HCT116 (cell line): ENCODE results near the gene RAB8A. TPM values are rescaled to one million over a fixed set of nuclear protein-coding genes. Genes with fewer than 3 reads are reported as not detected.

Experiments
- ATAC-seq: fragments of 200-7000 bp; cut with Tn5 transposase; 2 replicates; pipeline ENCODE4 v1.9.1; 2020; ENCODE audit warnings: mild to moderate bottlenecking, moderate library complexity
- BruUV-seq: library from RNA; stranded (reverse); fragments of 400-500 nt; replicated peaks from 2 replicates; lab custom pipeline; 2021; lab: Mats Ljungman, UMichigan
- CTCF ChIA-PET: fragments of 300-600 bp; sonication (Branson Sonifier 250); formaldehyde crosslinking; loops from one replicate; lab custom pipeline; 2021; ENCODE audit warnings: antibody characterized with exemption; lab: Charles Lee
- POLR2A ChIA-PET: fragments of 300-600, 350-600 bp; sonication (Branson Sonifier 250); formaldehyde crosslinking; loops from one replicate; lab custom pipeline; 2021; ENCODE audit warnings: antibody characterized with exemption; lab: Charles Lee
- RAD21 ChIA-PET, 2 experiments: fragments of 300-600 bp; sonication (Branson Sonifier 250); formaldehyde crosslinking; loops; one replicate each; lab custom pipeline; 2023; ENCODE audit warnings: low total read pairs in 2 of 2; ENCODE audit not compliant: uncharacterized antibody in 2 of 2, unreplicated experiment in 2 of 2, low non-redundant PET in 1 of 2; lab: Charles Lee
- DNase-seq: peaks from one replicate; pipeline ENCODE4 v3.0.0-alpha.2; 2010; ENCODE audit warnings: low read depth, low spot score
- H2AFZ ChIP-seq: fragments of 200-600 bp; shearing (Covaris generic), sonication (generic); 2 replicates; pipeline ENCODE4 v1.6.1; 2017; ENCODE audit warnings: low read depth, mixed run types, mixed read lengths, antibody characterized with exemption, low read length; ENCODE audit not compliant: poor library complexity, severe bottlenecking
- H3K27ac ChIP-seq: 2 replicates; pipeline ENCODE4 v1.5.1; 2012; ENCODE audit warnings: low read depth, low read length
- H3K27me3 ChIP-seq: fragments of 200-600 bp; sonication (generic); 2 replicates; pipeline ENCODE4 v1.6.1; 2016; ENCODE audit warnings: mixed run types, low read length, mixed read lengths; ENCODE audit not compliant: insufficient read depth
- H3K36me3 ChIP-seq, 2 experiments: fragments of 200-500 bp in 1 of 2; fragments of 200-600 bp in 1 of 2; sonication (Bioruptor generic) in 1 of 2; sonication (generic) in 1 of 2; 2 replicates each; pipeline versions ENCODE4 v1.5.1 to v1.6.1; 2014 to 2016; ENCODE audit warnings: low read length in 2 of 2, inconsistent platforms in 1 of 2, mixed read lengths in 1 of 2, mixed run types in 1 of 2; ENCODE audit not compliant: insufficient read depth in 2 of 2, control insufficient read depth in 1 of 2
- H3K4me1 ChIP-seq, 2 experiments: fragments of 200-600 bp in 1 of 2; sonication (generic) in 1 of 2; 2 replicates each; pipeline versions ENCODE4 v1.5.1 to v1.6.1; 2012 to 2017; ENCODE audit warnings: low read length in 2 of 2, inconsistent platforms in 1 of 2, mild to moderate bottlenecking in 1 of 2, mixed read lengths in 1 of 2, mixed run types in 1 of 2, moderate library complexity in 1 of 2; ENCODE audit not compliant: insufficient read depth in 2 of 2, control insufficient read depth in 1 of 2
- H3K4me2 ChIP-seq: fragments of 200-600 bp; sonication (generic); 2 replicates; pipeline ENCODE4 v1.6.1; 2017; ENCODE audit warnings: mixed run types, low read length, mixed read lengths
- H3K4me3 ChIP-seq, 2 experiments: fragments of 200-600 bp in 1 of 2; sonication (generic) in 1 of 2; replicated peaks in 1 of 2; 2 replicates each; pipeline ENCODE4 v1.5.1; 2011 to 2016; ENCODE audit warnings: low read length in 2 of 2, control low read depth in 1 of 2, low read depth in 1 of 2, mild to moderate bottlenecking in 1 of 2, mixed read lengths in 1 of 2, mixed run types in 1 of 2
- H3K79me2 ChIP-seq: fragments of 200-600 bp; sonication (generic); 2 replicates; pipeline ENCODE4 v1.6.1; 2017; ENCODE audit warnings: mild to moderate bottlenecking, mixed run types, low read length, moderate library complexity, mixed read lengths; ENCODE audit not compliant: insufficient read depth
- H3K9ac ChIP-seq: fragments of 200-600 bp; sonication (generic); 2 replicates; pipeline ENCODE4 v1.6.1; 2016; ENCODE audit warnings: low read length, mixed read lengths
- H3K9me2 ChIP-seq: fragments of 200-600 bp; sonication (generic), shearing (Covaris generic); 2 replicates; pipeline ENCODE4 v1.6.1; 2017; ENCODE audit warnings: mixed run types, mild to moderate bottlenecking, moderate library complexity; ENCODE audit not compliant: insufficient read depth
- H3K9me3 ChIP-seq, 2 experiments: fragments of 200-500 bp in 1 of 2; fragments of 200-600 bp in 1 of 2; sonication (Bioruptor generic) in 1 of 2; sonication (generic) in 1 of 2; 2 replicates each; pipeline ENCODE4 v1.6.1; 2014 to 2017; ENCODE audit warnings: low read length in 2 of 2, mixed read lengths in 2 of 2, inconsistent platforms in 1 of 2, low read depth in 1 of 2, mild to moderate bottlenecking in 1 of 2, mixed run types in 1 of 2, moderate library complexity in 1 of 2; ENCODE audit not compliant: control insufficient read depth in 1 of 2, insufficient read depth in 1 of 2
- H4K20me1 ChIP-seq: fragments of 200-600 bp; sonication (generic), shearing (Covaris generic); 2 replicates; pipeline ENCODE4 v1.6.1; 2017; ENCODE audit warnings: mixed run types, mild to moderate bottlenecking, moderate library complexity; ENCODE audit not compliant: insufficient read depth
- ATF3 ChIP-seq: IDR thresholded peaks from 2 replicates; pipeline ENCODE4 v1.6.1; 2012
- CTCF ChIP-seq, 3 experiments: fragments of 200-600 bp in 1 of 3; sonication (generic) in 1 of 3; IDR thresholded peaks in 2 of 3; conservative IDR thresholded peaks in 1 of 3; 2 replicates each; pipeline ENCODE4 v1.5.1; 2012 to 2017; ENCODE audit warnings: low read depth in 2 of 3, low read length in 2 of 3, antibody characterized with exemption in 1 of 3, borderline replicate concordance in 1 of 3, control low read depth in 1 of 3, mild to moderate bottlenecking in 1 of 3, mixed read lengths in 1 of 3, mixed run types in 1 of 3, moderate library complexity in 1 of 3; ENCODE audit not compliant: insufficient read depth in 1 of 3
- ELF1 ChIP-seq: IDR thresholded peaks from 2 replicates; pipeline ENCODE4 v1.6.1; 2012; ENCODE audit warnings: low read depth, borderline replicate concordance
- FOSL1 ChIP-seq: IDR thresholded peaks from 2 replicates; pipeline ENCODE4 v1.6.1; 2012; ENCODE audit warnings: low read depth
- POLR2AphosphoS5 ChIP-seq: IDR thresholded peaks from 2 replicates; pipeline ENCODE4 v1.6.1; 2011; ENCODE audit warnings: mild to moderate bottlenecking, low read depth, low read length, moderate library complexity
- SRF ChIP-seq: IDR thresholded peaks from 2 replicates; pipeline ENCODE4 v1.6.1; 2012; ENCODE audit warnings: low read depth
- TCF7L2 ChIP-seq: IDR thresholded peaks from 2 replicates; pipeline ENCODE4 v1.7.0; 2011; ENCODE audit warnings: borderline replicate concordance, inconsistent platforms; ENCODE audit not compliant: insufficient read depth, insufficient read length; ENCODE audit errors: extremely low read depth
- YY1 ChIP-seq: IDR thresholded peaks from 2 replicates; pipeline ENCODE4 v1.6.1; 2011; ENCODE audit warnings: low read length, low read depth, moderate library complexity, mild to moderate bottlenecking; ENCODE audit not compliant: insufficient replicate concordance; ENCODE audit errors: extremely low read depth
- ZBTB33 ChIP-seq: IDR thresholded peaks from 2 replicates; pipeline ENCODE4 v1.6.1; 2011; ENCODE audit warnings: mild to moderate bottlenecking, low read length, moderate library complexity; ENCODE audit not compliant: insufficient replicate concordance; ENCODE audit errors: extremely low read depth
- intact Hi-C: fragments of 100-400 bp; cut with micrococcal nuclease; formaldehyde crosslinking; loops from 2 replicates; pipeline ENCODE4 v1.10.0; 2022
- total RNA-seq: library from RNA; stranded (reverse); gene quantifications from one replicate; pipeline ENCODE4 v1.2.1, GENCODE V29; 2021; ENCODE audit not compliant: unreplicated experiment

RAB8A gene
- total RNA-seq, 1 experiment from 2014 or later: 116 TPM

- DNase-seq: no peak
- intact Hi-C loops: no loop called here
- POLR2A ChIA-PET: no interaction called here
Observed at GRCh38 chr19:16168465-16169081, 56.9 kb downstream of the RAB8A start.

More at GRCh38 chr19:16168465-16169081, 56.9 kb downstream of the RAB8A start:
- Histone ChIP-seq H3K9me3 (no peaks in the 10 kb centered on the region; a peak in 1 of 4 replicates), H3K9ac (no peak overlapping the region), H3K9me2 (no peaks in the 10 kb centered on the region), H3K79me2 (no peaks in the 10 kb centered on the region), H3K4me1 (peaks cover 11 to 35% of the 10 kb centered on the region in 2 experiments), H4K20me1 (no peaks in the 10 kb centered on the region), H2AFZ (no peak overlapping the region), H3K27ac (no peak overlapping the region), H3K36me3 (no peaks in the 10 kb centered on the region), H3K4me2 (no peak overlapping the region), H3K4me3 (no peak overlapping the region), H3K27me3 (no peaks in the 10 kb centered on the region)
- BruUV-seq: no TSS peak
- ATAC-seq: peak; percentile 57
- RAD21 ChIA-PET: no interaction called here
- TF ChIP-seq ZBTB33 (no peak), SRF (no peak), CTCF (IDR thresholded peaks at IDR 0.05 in 2 of 3, conservative IDR thresholded peaks at IDR 0.05 in 1 of 3; ENCODE audit: borderline replicate concordance in 1 of 3, insufficient read depth in 1 of 3, low read depth in 2 of 3, low read length in 2 of 3) (no peak), ATF3 (no peak), YY1 (no peak), POLR2AphosphoS5 (no peak), ELF1 (no peak), FOSL1 (no peak), TCF7L2 (no peak)
- CTCF ChIA-PET: no interaction called here
